Measurements from ENCODE around the gene APOOL. TPM values are rescaled to one million over a fixed set of nuclear protein-coding genes. Genes with fewer than 3 reads are reported as not detected.

APOOL gene
- polyA plus RNA-seq, 3 donors = 2.0 to 4.7 (median 2.8) TPM

DNA sequence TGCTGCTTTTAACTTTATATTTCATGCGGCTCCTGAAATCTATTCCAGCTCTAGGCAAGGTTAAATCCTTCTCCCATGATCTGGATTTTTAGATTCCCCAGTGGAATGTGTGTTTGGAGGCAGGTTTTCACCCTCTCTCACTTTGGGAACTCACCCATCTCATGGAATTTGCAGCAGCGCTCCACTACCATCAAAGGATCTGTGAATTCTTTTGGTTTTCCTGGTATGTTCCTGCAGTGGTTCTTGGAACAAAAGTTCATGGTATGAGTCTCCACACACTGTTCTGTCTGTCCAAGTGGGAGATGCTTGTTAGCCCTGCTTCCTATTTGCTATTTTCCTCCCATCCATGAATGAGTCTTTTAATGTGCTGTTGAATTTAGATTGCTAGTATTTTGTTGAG lies 14.0 kb downstream of the APOOL start:
- intact Hi-C loops (cut with micrococcal nuclease) = no loop called here
- H3K4me3 Mint-ChIP-seq = no peak overlapping the region
- no peaks in the 10 kb centered on the region for H3K4me1 ChIP-seq (ENCODE audit: control insufficient read depth in 1 of 2, insufficient read depth in 2 of 2, low read length in 2 of 2)
- no peak overlapping the region for H3K9ac ChIP-seq (ENCODE audit: insufficient read depth, low read length, poor library complexity, severe bottlenecking)
- no peak for DNase-seq
- no peaks in the 10 kb centered on the region for H3K27me3 ChIP-seq (ENCODE audit: control insufficient read depth in 2 of 2, insufficient read depth in 2 of 2, low read length in 2 of 2)
- no peak overlapping the region for H3K4me3 ChIP-seq (replicated peaks in 1 of 3; ENCODE audit: low read depth in 2 of 3, low read length in 3 of 3)
- peaks cover 4 to 8% of the 10 kb centered on the region in 2 donors for H3K36me3 ChIP-seq (replicated peaks in 1 of 2; ENCODE audit: control insufficient read depth in 1 of 2, insufficient read depth in 2 of 2, low read length in 2 of 2)
- H3K9me3 ChIP-seq (replicated peaks in 1 of 2; ENCODE audit: control insufficient read depth in 1 of 2, insufficient read depth in 1 of 2, low read length in 2 of 2) = peaks cover 12 to 46% of the 10 kb centered on the region in 2 donors
- no peak overlapping the region for H3K27ac ChIP-seq (ENCODE audit: low read depth in 1 of 2, low read length in 2 of 2)
- H3K36me3 Mint-ChIP-seq = peaks cover 13 to 17% of the 10 kb centered on the region in 2 donors
- H3K27me3 Mint-ChIP-seq (ENCODE audit: low read depth in 3 of 3) = no peaks in the 10 kb centered on the region
- H3K4me2 ChIP-seq (replicated peaks; ENCODE audit: extremely low read depth, low read length, poor library complexity, severe bottlenecking) = no peak overlapping the region
- no peaks in the 10 kb centered on the region for H4K20me1 ChIP-seq (ENCODE audit: insufficient read depth, low read length)
- no peak overlapping the region for H2AFZ ChIP-seq (ENCODE audit: insufficient read depth, low read depth, low read length, poor library complexity, severe bottlenecking)
- TF ChIP-seq CTCF (IDR thresholded peaks at IDR 0.05) = no peak
- H3K27ac Mint-ChIP-seq = no peak overlapping the region
- no peaks in the 10 kb centered on the region for H3K79me2 ChIP-seq (ENCODE audit: insufficient read depth, low read length)
- WGBS (ENCODE audit: insufficient coverage) = no CpG with 5 or more reads among the region's 2 CpGs
- no peaks in the 10 kb centered on the region for H3K4me1 Mint-ChIP-seq
- H3K9me3 Mint-ChIP-seq = peaks cover 6 to 36% (median 16%) of the 10 kb centered on the region in 7 donors

GRCh38 chrX:85018471-85018870 lies 14.8 kb downstream of the APOOL start:
- Histone ChIP-seq H3K27ac (ENCODE audit: low read depth in 1 of 2, low read length in 2 of 2) (no peak overlapping the region), H3K4me1 (ENCODE audit: control insufficient read depth in 1 of 2, insufficient read depth in 2 of 2, low read length in 2 of 2) (no peaks in the 10 kb centered on the region), H3K79me2 (ENCODE audit: insufficient read depth, low read length) (no peaks in the 10 kb centered on the region), H3K36me3 (replicated peaks in 1 of 2; ENCODE audit: control insufficient read depth in 1 of 2, insufficient read depth in 2 of 2, low read length in 2 of 2) (peaks cover 4 to 8% of the 10 kb centered on the region in 2 donors), H3K9ac (ENCODE audit: insufficient read depth, low read length, poor library complexity, severe bottlenecking) (no peak overlapping the region), H3K4me3 (replicated peaks in 1 of 3; ENCODE audit: low read depth in 2 of 3, low read length in 3 of 3) (no peak overlapping the region), H2AFZ (ENCODE audit: insufficient read depth, low read depth, low read length, poor library complexity, severe bottlenecking) (no peak overlapping the region), H3K9me3 (replicated peaks in 1 of 2; ENCODE audit: control insufficient read depth in 1 of 2, insufficient read depth in 1 of 2, low read length in 2 of 2) (peaks cover 12 to 46% of the 10 kb centered on the region in 2 donors), H3K4me2 (replicated peaks; ENCODE audit: extremely low read depth, low read length, poor library complexity, severe bottlenecking) (no peak overlapping the region), H3K27me3 (ENCODE audit: control insufficient read depth in 2 of 2, insufficient read depth in 2 of 2, low read length in 2 of 2) (no peaks in the 10 kb centered on the region), H4K20me1 (ENCODE audit: insufficient read depth, low read length) (no peaks in the 10 kb centered on the region)
- Mint-ChIP-seq H3K9me3 (peaks cover 6 to 36% (median 15%) of the 10 kb centered on the region in 7 donors), H3K36me3 (peaks cover 13 to 17% of the 10 kb centered on the region in 2 donors), H3K4me1 (no peaks in the 10 kb centered on the region), H3K27ac (peak overlapping the region in 1 of 7 donors; percentile 13), H3K4me3 (no peak overlapping the region), H3K27me3 (ENCODE audit: low read depth in 3 of 3) (no peaks in the 10 kb centered on the region)
- no peak for DNase-seq
- intact Hi-C loops (cut with micrococcal nuclease) = no loop called here
- no peak for TF ChIP-seq CTCF (IDR thresholded peaks at IDR 0.05)
- no CpG with 5 or more reads among the region's 1 CpG for WGBS (ENCODE audit: insufficient coverage)

Data from CD14-positive monocyte (primary cell).